ENCODE measurements around the gene SKAP2. TPM values are rescaled to one million over a fixed set of nuclear protein-coding genes. Genes with fewer than 3 reads are reported as not detected.

The SKAP2 gene
- total RNA-seq, 2 experiments from 2014 or later, result 7.0 to 8.1 TPM

DNA sequence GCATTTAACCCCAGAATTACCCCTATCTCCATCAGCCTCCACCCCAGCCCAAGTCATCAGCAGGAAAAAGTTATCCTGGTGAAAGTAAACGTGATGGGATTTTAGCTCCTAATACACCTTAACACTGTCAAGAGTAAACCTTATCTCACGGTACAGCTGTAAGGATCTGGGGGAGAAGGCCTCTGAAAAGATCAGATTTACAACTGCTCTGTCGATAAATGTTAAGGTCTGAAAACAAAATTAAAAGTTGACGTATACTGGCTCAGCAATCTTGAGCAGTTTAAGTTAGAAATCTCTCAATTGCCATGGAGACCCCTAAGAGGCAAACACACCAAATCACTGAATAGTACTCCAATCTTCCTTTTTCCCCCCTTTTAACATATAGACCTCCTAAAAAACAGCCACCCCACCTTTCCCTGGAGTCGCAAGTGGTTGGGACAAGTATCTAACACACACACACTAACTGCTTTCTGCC lies 6.1 kb downstream of the SKAP2 start:
- H3K36me3 Mint-ChIP-seq (ENCODE audit: low read depth), result no peaks in the 10 kb centered on the region
- intact Hi-C loops (cut with micrococcal nuclease), result no loop called here
- ATAC-seq, result no peak
- peaks cover 53% of the 10 kb centered on the region for H3K27me3 Mint-ChIP-seq
- H3K4me1 Mint-ChIP-seq (ENCODE audit: low read depth), result peaks cover 7% of the 10 kb centered on the region
- no peak overlapping the region for H3K27ac Mint-ChIP-seq
- CTCF ChIA-PET, result interaction anchor here (1.2 kb wide), 1 partner anchor 303 kb away, joined by 3 read pairs; no protein-coding TSS in a partner anchor
- H3K9me3 Mint-ChIP-seq, result no peaks in the 10 kb centered on the region
- TF ChIP-seq, protein P1, sequence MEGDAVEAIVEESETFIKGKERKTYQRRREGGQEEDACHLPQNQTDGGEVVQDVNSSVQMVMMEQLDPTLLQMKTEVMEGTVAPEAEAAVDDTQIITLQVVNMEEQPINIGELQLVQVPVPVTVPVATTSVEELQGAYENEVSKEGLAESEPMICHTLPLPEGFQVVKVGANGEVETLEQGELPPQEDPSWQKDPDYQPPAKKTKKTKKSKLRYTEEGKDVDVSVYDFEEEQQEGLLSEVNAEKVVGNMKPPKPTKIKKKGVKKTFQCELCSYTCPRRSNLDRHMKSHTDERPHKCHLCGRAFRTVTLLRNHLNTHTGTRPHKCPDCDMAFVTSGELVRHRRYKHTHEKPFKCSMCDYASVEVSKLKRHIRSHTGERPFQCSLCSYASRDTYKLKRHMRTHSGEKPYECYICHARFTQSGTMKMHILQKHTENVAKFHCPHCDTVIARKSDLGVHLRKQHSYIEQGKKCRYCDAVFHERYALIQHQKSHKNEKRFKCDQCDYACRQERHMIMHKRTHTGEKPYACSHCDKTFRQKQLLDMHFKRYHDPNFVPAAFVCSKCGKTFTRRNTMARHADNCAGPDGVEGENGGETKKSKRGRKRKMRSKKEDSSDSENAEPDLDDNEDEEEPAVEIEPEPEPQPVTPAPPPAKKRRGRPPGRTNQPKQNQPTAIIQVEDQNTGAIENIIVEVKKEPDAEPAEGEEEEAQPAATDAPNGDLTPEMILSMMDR (IDR thresholded peaks at IDR 0.05), result no peak
- DNase-seq, result no peak
- POLR2A ChIA-PET, result no interaction called here
- no peak overlapping the region for H3K4me3 Mint-ChIP-seq

DNA sequence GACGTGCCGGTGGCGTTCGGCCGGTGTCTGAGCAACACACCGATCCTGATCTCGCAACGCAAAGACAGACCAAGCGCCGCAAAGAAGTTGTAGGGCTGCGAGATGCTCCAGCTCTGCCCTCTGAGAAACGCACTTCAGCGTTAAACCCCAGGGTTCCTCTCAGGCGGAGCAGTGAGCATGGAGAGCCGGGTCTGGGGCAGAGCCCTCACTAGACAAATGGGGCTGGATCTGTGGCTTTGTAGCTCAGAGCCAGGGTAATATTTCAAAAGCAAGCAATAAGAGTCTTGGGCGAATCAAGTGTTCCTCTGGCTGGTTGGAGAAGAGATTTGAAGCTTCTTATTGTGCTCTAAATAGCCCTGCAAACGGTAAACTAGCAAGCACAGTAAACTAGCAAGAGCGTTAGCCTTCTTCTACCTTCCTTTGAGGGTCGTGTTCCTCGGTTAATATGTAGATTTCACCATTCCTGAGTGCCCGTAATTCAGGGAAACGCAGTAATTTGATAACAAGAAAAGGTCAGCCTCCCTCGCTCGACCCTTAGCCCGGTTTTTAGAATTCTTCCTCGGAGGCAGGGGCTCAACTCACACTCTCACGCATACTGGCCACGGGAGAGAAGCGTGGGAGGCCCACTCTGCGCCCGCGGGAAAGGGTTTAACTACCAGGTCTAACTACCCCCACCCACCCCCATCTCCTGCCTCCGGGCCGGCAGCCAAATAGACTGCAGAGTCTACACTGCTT lies 6.7 kb downstream of the SKAP2 start:
- Mint-ChIP-seq H3K4me1 (ENCODE audit: low read depth) (peaks cover 7% of the 10 kb centered on the region), H3K27me3 (peaks cover 50% of the 10 kb centered on the region), H3K36me3 (ENCODE audit: low read depth) (no peaks in the 10 kb centered on the region), H3K9me3 (no peaks in the 10 kb centered on the region), H3K4me3 (no peak overlapping the region), H3K27ac (no peak overlapping the region)
- ChIA-PET POLR2A (no interaction called here), CTCF (interaction anchor here (1.2 kb wide), 1 partner anchor 303 kb away, joined by 3 read pairs; no protein-coding TSS in a partner anchor)
- intact Hi-C loops (cut with micrococcal nuclease), result no loop called here
- TF ChIP-seq, protein P1 (IDR thresholded peaks at IDR 0.05), result no peak
- DNase-seq, result no peak
- ATAC-seq, result no peak

DNA sequence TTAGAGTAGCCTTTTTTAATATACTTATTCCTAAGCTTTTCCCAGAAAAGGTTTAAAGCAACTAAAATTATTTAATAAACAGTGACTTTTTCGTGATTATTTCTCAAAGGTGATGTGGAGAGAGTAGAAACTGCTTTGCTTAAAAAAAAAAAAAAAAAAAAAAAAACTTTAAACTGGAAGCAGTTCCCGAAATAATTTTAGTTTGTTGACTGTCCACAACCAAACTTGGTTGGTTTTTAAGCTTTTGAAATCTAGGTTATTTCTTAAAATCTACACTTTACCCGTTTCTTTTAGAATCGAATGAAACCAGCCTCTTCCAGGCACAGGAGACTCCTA lies 7.3 kb downstream of the SKAP2 start:
- Mint-ChIP-seq H3K36me3 (ENCODE audit: low read depth) (no peaks in the 10 kb centered on the region), H3K4me3 (no peak overlapping the region), H3K27ac (no peak overlapping the region), H3K9me3 (no peaks in the 10 kb centered on the region), H3K27me3 (peaks cover 49% of the 10 kb centered on the region), H3K4me1 (ENCODE audit: low read depth) (peaks cover 7% of the 10 kb centered on the region)
- no peak for ATAC-seq
- intact Hi-C loops (cut with micrococcal nuclease), result no loop called here
- ChIA-PET CTCF (no interaction called here), POLR2A (no interaction called here)
- DNase-seq, result no peak
- TF ChIP-seq, protein P1 (IDR thresholded peaks at IDR 0.05), result no peak

DNA sequence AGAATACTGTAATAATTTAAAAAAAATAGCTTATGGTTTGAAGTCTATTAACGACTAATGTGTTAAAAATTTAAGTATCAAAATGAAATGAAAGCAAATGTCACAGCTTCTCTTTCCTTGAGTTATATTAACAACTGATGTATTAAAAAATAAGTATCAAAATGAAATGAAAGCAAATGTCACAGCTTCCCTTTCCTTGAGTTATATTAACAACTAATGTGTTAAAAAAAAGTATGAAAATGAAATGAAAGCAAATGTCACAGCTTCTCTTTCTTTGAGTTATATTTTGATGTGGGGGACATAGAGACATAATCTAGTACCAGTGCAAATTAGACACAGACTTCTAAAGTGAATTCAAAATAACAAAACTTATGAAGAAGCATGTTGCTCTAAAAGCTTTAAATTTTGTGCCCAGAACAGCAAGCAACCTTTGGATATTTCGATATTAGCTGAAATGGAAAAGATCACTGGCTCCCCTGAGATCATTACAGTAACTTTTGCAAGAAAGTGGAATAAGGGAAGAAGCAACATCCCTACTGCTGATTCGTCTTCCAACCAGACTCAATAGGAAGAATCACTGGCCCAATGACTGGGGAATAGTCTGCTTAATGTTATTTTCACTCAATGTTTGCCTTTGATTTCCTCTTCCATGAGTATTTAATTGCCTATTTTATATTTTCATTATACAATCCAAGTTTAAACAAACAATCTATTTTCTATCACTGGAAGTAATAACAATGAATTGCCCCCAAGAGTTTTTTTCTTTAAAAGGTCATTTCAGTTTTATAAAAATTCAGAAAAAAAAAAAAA lies 8.0 kb downstream of the SKAP2 start:
- Mint-ChIP-seq H3K4me1 (ENCODE audit: low read depth) (peaks cover 7% of the 10 kb centered on the region), H3K4me3 (no peak overlapping the region), H3K27me3 (peaks cover 49% of the 10 kb centered on the region), H3K27ac (no peak overlapping the region), H3K9me3 (no peaks in the 10 kb centered on the region), H3K36me3 (ENCODE audit: low read depth) (no peaks in the 10 kb centered on the region)
- no peak for ATAC-seq
- CTCF ChIA-PET, result interaction anchor here (0.9 kb wide), 2 partner anchors 304 to 340 kb away, joined by 3 to 4 read pairs; no protein-coding TSS in a partner anchor
- POLR2A ChIA-PET, result no interaction called here
- DNase-seq, result no peak
- TF ChIP-seq, protein P1 (IDR thresholded peaks at IDR 0.05), result no peak
- intact Hi-C loops (cut with micrococcal nuclease), result no loop called here

Measured in activated CD8-positive, alpha-beta T cell treated with anti-CD3 and anti-CD28 coated beads for 36 hours (primary cell).